AG04450 (cell line): ENCODE measurements around the gene LRRC28. TPM values are rescaled to one million over a fixed set of nuclear protein-coding genes. Genes with fewer than 3 reads are reported as not detected.

Experiments
- CTCF ChIA-PET: fragments of 300-600, 350-600 bp; formaldehyde crosslinking; extraction: SDS; loops from one replicate; lab custom pipeline; 2022; ENCODE audit warnings: antibody characterized with exemption, inconsistent platforms; lab: Charles Lee
- POLR2A ChIA-PET: fragments of 350-600 bp; formaldehyde crosslinking; extraction: SDS; loops from one replicate; lab custom pipeline; 2021; ENCODE audit warnings: antibody characterized with exemption, inconsistent platforms; lab: Yijun Ruan, JAX
- DNase-seq: peaks from one replicate; pipeline ENCODE4 v3.0.0-alpha.2; 2011; ENCODE audit warnings: low read depth, low spot score
- H3K27ac ChIP-seq: one replicate; pipeline ENCODE4 v1.5.1; 2012; ENCODE audit warnings: low read depth, low read length, control low read depth
- H3K27me3 ChIP-seq: one replicate; pipeline ENCODE4 v1.6.0; 2012; ENCODE audit warnings: low read length; ENCODE audit not compliant: control insufficient read depth, insufficient read depth
- H3K4me3 ChIP-seq: 2 replicates; pipeline ENCODE4 v1.5.1; 2011; ENCODE audit warnings: mild to moderate bottlenecking, low read depth, low read length, control low read depth
- H3K9me3 ChIP-seq: 2 replicates; pipeline ENCODE4 v1.5.1; 2012; ENCODE audit warnings: low read length; ENCODE audit not compliant: control insufficient read depth, insufficient read depth
- CTCF ChIP-seq: IDR thresholded peaks from 2 replicates; pipeline ENCODE4 v1.5.1; 2011; ENCODE audit warnings: low read depth, low read length, control low read depth, inconsistent platforms
- polyA plus RNA-seq: library from polyadenylated mRNA; depleted of rRNA; stranded (reverse); fragments of >200 nt; gene quantifications from 2 replicates; pipeline ENCODE4 v1.2.3, GENCODE V29; 2011

Gene LRRC28
- polyA plus RNA-seq, 1 experiment = 29.8 TPM

DNA sequence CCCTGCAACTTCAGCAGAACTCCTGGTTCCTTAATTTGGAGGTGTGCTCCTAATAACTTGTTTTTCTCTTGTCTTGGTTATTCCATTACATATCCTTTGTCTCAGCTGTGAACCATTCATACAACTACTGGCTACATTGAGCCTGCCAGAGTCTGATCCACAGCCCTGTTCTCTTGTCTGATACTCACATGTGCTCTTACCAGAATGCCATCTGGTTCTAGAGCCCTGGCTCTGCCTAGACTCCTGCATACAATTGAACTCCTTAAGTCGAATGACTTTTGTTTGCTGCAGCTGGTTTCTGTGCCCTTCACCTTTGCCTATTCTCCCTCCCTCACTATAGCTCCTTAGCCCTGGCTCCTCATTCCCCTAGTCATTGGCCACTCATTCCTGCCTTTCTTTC is 85.5 kb downstream of the LRRC28 start:
- Histone ChIP-seq H3K9me3 (no peaks in the 10 kb centered on the region), H3K27ac (no peak overlapping the region), H3K27me3 (no peaks in the 10 kb centered on the region), H3K4me3 (no peak overlapping the region)
- DNase-seq = no peak
- POLR2A ChIA-PET = no interaction called here
- no peak for TF ChIP-seq CTCF
- CTCF ChIA-PET = interaction anchor here (0.9 kb wide), 1 partner anchor 33 kb away, joined by 3 read pairs; no protein-coding TSS in a partner anchor

GRCh38 chr15:99340347-99340746 is 89.1 kb downstream of the LRRC28 start:
- POLR2A ChIA-PET = interaction anchor here (0.6 to 1.5 kb wide), 7 partner anchors 17 to 485 kb away, joined by 3 to 10 read pairs (median 5); no protein-coding TSS in a partner anchor
- Histone ChIP-seq H3K9me3 (no peaks in the 10 kb centered on the region), H3K27ac (no peak overlapping the region), H3K27me3 (no peaks in the 10 kb centered on the region), H3K4me3 (no peak overlapping the region)
- CTCF ChIA-PET = interaction anchor here (0.6 to 2.6 kb wide), 5 partner anchors 20 to 419 kb away, joined by 3 to 15 read pairs (median 4); no protein-coding TSS in a partner anchor
- no peak for TF ChIP-seq CTCF
- DNase-seq = no peak

GRCh38 chr15:99341786-99342185 is 90.5 kb downstream of the LRRC28 start:
- Histone ChIP-seq H3K27me3 (no peaks in the 10 kb centered on the region), H3K4me3 (no peak overlapping the region), H3K27ac (no peak overlapping the region), H3K9me3 (no peaks in the 10 kb centered on the region)
- TF ChIP-seq CTCF = no peak
- CTCF ChIA-PET = interaction anchor here (1.0 to 1.5 kb wide), 3 partner anchors 19 to 414 kb away, joined by 3 to 6 read pairs (median 3); no protein-coding TSS in a partner anchor
- DNase-seq = no peak
- POLR2A ChIA-PET = interaction anchor here (1.3 kb wide), 1 partner anchor 36 kb away, joined by 8 read pairs; no protein-coding TSS in a partner anchor

DNA sequence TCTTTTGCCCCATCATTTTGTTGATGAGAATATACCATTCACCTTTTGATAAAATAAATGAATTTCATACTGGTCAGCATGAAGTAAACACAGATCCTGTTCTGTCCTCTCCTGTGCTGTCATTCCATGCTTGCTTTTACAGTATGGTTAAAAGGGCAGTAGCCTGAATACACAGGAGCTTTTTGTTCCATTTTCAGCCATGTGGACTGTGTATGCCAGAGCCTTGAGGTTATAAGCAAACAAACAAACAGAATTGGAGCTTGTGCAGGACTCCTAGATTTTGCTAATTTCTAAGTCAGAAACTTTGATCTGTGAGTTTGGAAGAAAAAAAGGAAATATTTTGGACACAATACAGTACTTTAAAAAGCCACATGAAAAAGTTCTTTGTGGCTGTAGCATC is 91.9 kb downstream of the LRRC28 start:
- no peak overlapping the region for H3K4me3 ChIP-seq
- no peak for TF ChIP-seq CTCF
- no peak for DNase-seq
- no peaks in the 10 kb centered on the region for H3K9me3 ChIP-seq
- no peaks in the 10 kb centered on the region for H3K27me3 ChIP-seq
- H3K27ac ChIP-seq = no peak overlapping the region
- POLR2A ChIA-PET = no interaction called here
- CTCF ChIA-PET = no interaction called here

DNA sequence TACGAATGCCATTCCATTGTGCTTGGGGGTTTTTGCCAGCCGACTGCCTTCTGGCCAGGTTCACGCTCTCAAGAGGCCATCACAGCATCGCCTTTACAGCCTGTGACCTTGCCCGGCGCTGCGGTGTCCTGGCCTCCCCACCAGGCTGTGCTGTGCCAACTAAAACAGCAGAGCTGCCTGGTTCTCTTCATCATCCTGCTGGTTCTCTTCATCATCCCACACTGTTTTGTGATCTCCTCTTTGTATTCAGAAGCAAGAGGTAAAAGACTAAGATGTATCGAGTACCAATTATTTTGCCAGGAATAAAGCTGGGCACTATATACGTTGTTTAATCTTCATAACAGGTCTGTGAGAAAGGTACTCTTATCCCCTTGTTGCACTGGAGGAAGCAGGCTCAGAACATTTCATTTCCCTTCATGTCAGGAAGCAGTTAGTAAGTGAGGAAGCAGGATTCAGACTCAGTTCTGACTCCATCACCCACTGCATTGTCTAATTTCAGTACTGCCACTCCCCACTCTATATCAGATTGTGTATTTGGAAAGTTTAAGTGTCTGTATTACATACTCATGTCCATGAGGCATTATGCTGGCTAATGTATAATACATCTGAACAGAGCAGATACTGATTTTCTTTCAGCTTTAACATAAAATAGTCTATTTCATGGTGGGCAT is 92.7 kb downstream of the LRRC28 start:
- peak; percentile 15; the same call in 1 of the 2 replicates for TF ChIP-seq CTCF
- CTCF ChIA-PET = interaction anchor here (0.9 to 1.3 kb wide), 2 partner anchors 10 to 360 kb away, joined by 4 to 15 read pairs; no protein-coding TSS in a partner anchor
- H3K27me3 ChIP-seq = no peaks in the 10 kb centered on the region
- H3K4me3 ChIP-seq = no peak overlapping the region
- POLR2A ChIA-PET = no interaction called here
- H3K27ac ChIP-seq = no peak overlapping the region
- H3K9me3 ChIP-seq = no peaks in the 10 kb centered on the region
- no peak for DNase-seq
